Smooth muscle cell (in vitro differentiated cells): ENCODE measurements around the gene DAND5. TPM values are rescaled to one million over a fixed set of nuclear protein-coding genes. Genes with fewer than 3 reads are reported as not detected.
A peak's percentile ranks its signal among the peaks of the same experiment; 100 is the strongest.

Experiments used
- DNase-seq: peaks from one replicate; lab custom pipeline; 2025; ENCODE audit not compliant: unreplicated experiment; lab: John Stamatoyannopoulos, UW
- H2AFZ ChIP-seq: fragments of 200-600 bp; sonication (generic); 2 replicates; pipeline ENCODE4 v1.6.0; 2016; ENCODE audit warnings: antibody characterized with exemption, low read depth, mild to moderate bottlenecking
- H3F3A ChIP-seq: fragments of 200-600 bp; sonication (generic); 2 replicates; pipeline ENCODE4 v1.6.0; 2017; ENCODE audit warnings: antibody characterized with exemption, low read depth
- H3K27ac ChIP-seq: fragments of 200-600 bp; sonication (generic); 2 replicates; pipeline ENCODE4 v1.5.1; 2016; ENCODE audit warnings: low read depth, mild to moderate bottlenecking
- H3K27me3 ChIP-seq: fragments of 200-600 bp; sonication (generic); 2 replicates; pipeline ENCODE4 v1.6.1; 2016; ENCODE audit warnings: low read depth, mild to moderate bottlenecking
- H3K36me3 ChIP-seq: fragments of 200-600 bp; sonication (generic); 2 replicates; pipeline ENCODE4 v1.5.1; 2016; ENCODE audit warnings: low read depth
- H3K4me1 ChIP-seq: fragments of 200-600 bp; sonication (generic); 2 replicates; pipeline ENCODE4 v1.5.1; 2016; ENCODE audit warnings: low read depth
- H3K4me2 ChIP-seq: fragments of 200-600 bp; sonication (generic); 2 replicates; pipeline ENCODE4 v1.6.0; 2016; ENCODE audit warnings: mild to moderate bottlenecking
- H3K4me3 ChIP-seq: fragments of 200-600 bp; sonication (generic); 2 replicates; pipeline ENCODE4 v1.5.1; 2016; ENCODE audit warnings: mild to moderate bottlenecking
- H3K79me2 ChIP-seq: fragments of 200-600 bp; sonication (generic); 2 replicates; pipeline ENCODE4 v1.6.0; 2016; ENCODE audit warnings: low read depth, mild to moderate bottlenecking
- H3K9ac ChIP-seq: fragments of 200-600 bp; sonication (generic); 2 replicates; pipeline ENCODE4 v1.6.0; 2016; ENCODE audit warnings: low read depth
- H3K9me3 ChIP-seq: fragments of 200-600 bp; sonication (generic); replicated peaks from 2 replicates; pipeline ENCODE4 v1.5.1; 2016; ENCODE audit warnings: low read depth
- H4K20me1 ChIP-seq: fragments of 200-600 bp; sonication (generic); 2 replicates; pipeline ENCODE4 v1.6.0; 2016; ENCODE audit warnings: low read depth
- CTCF ChIP-seq: fragments of 200-600 bp; sonication (generic); IDR thresholded peaks from 2 replicates; pipeline ENCODE4 v1.5.1; 2017; ENCODE audit warnings: borderline replicate concordance, mild to moderate bottlenecking, antibody characterized with exemption; ENCODE audit not compliant: insufficient read depth, poor library complexity, severe bottlenecking
- WGBS: methylation state at CpG from one replicate; pipeline ENCODE4 v1.1.7; 2016; ENCODE audit warnings: low lambda C conversion rate; 5-methylcytosine and 5-hydroxymethylcytosine counted together
- polyA plus RNA-seq: library from polyadenylated mRNA; unstranded; fragments of >200 nt; fragmentation: Nextera tagmentation; extraction: Ambion mirVana; gene quantifications from 2 replicates; pipeline ENCODE4 v1.2.1, GENCODE V29; 2016
- total RNA-seq: library from RNA; depleted of rRNA; stranded (reverse); fragments of >200 nt; gene quantifications from 2 replicates; pipeline ENCODE4 v1.2.3, GENCODE V29; 2014

DAND5 gene
- total and polyA plus RNA-seq, 2 experiments from 2014 or later, result not detected

- H2AFZ ChIP-seq, result peak overlapping the region; percentile 91
- WGBS, result 3% methylated on average over 27 of the region's 34 CpGs
- H3K9me3 ChIP-seq, result no peaks in the 10 kb centered on the region
- peak; percentile 49 for DNase-seq
- TF ChIP-seq CTCF, result peak; percentile 68
- H3F3A ChIP-seq, result no peaks in the 10 kb centered on the region
- H3K4me2 ChIP-seq, result peak overlapping the region; percentile 90
- no peaks in the 10 kb centered on the region for H3K27me3 ChIP-seq
- peaks cover 4% of the 10 kb centered on the region for H3K4me1 ChIP-seq
- H3K79me2 ChIP-seq, result no peaks in the 10 kb centered on the region
- no peak overlapping the region for H3K27ac ChIP-seq
- no peak overlapping the region for H3K9ac ChIP-seq
- H3K4me3 ChIP-seq, result peak overlapping the region; percentile 53
- H4K20me1 ChIP-seq, result no peaks in the 10 kb centered on the region
- H3K36me3 ChIP-seq, result no peaks in the 10 kb centered on the region
These were observed 4.2 kb upstream of the DAND5 start for GRCh38 chr19:12965017-12965811.

GRCh38 chr19:12965812-12966135 lies 3.6 kb upstream of the DAND5 start:
- H3K4me3 ChIP-seq, result peak overlapping the region; percentile 53
- H3K27ac ChIP-seq, result no peak overlapping the region
- no peak overlapping the region for H3K9ac ChIP-seq
- 57% methylated on average over 8 of the region's 8 CpGs for WGBS
- no peaks in the 10 kb centered on the region for H3F3A ChIP-seq
- peak overlapping the region; percentile 91 for H2AFZ ChIP-seq
- H3K9me3 ChIP-seq, result no peaks in the 10 kb centered on the region
- DNase-seq, result no peak
- H3K36me3 ChIP-seq, result no peaks in the 10 kb centered on the region
- TF ChIP-seq CTCF, result no peak
- H3K27me3 ChIP-seq, result no peaks in the 10 kb centered on the region
- H4K20me1 ChIP-seq, result no peaks in the 10 kb centered on the region
- H3K79me2 ChIP-seq, result no peaks in the 10 kb centered on the region
- peaks cover 4% of the 10 kb centered on the region for H3K4me1 ChIP-seq
- H3K4me2 ChIP-seq, result peak overlapping the region; percentile 90

- no peaks in the 10 kb centered on the region for H3K9me3 ChIP-seq
- no peak overlapping the region for H2AFZ ChIP-seq
These were observed 1.5 kb upstream of the DAND5 start for GRCh38 chr19:12967907-12968306.

More at GRCh38 chr19:12967907-12968306, 1.5 kb upstream of the DAND5 start:
- Histone ChIP-seq H3K4me2 (no peak overlapping the region), H3K9ac (no peak overlapping the region), H3K36me3 (no peaks in the 10 kb centered on the region), H3F3A (no peaks in the 10 kb centered on the region), H3K27ac (no peak overlapping the region), H4K20me1 (no peaks in the 10 kb centered on the region), H3K79me2 (no peaks in the 10 kb centered on the region), H3K4me3 (no peak overlapping the region), H3K4me1 (peaks cover 4% of the 10 kb centered on the region), H3K27me3 (no peaks in the 10 kb centered on the region)
- 90% methylated on average over 5 of the region's 5 CpGs for WGBS
- no peak for TF ChIP-seq CTCF
- DNase-seq, result no peak
